GM21447 (cell line): Measurements from ENCODE around the gene ERC1.
A peak's percentile ranks its signal among the peaks of the same experiment; 100 is the strongest.
"Not testable (repeated sequence)": the region's sequence is repeated elsewhere in the genome, so short reads cannot be mapped to it uniquely, and the experiment has no call there.

Experiments
- ATAC-seq: cut with Tn5 transposase; IDR thresholded peaks from one replicate; pipeline ENCODE4 v1.9.1; 2021; ENCODE audit not compliant: unreplicated experiment

The ERC1 gene

DNA sequence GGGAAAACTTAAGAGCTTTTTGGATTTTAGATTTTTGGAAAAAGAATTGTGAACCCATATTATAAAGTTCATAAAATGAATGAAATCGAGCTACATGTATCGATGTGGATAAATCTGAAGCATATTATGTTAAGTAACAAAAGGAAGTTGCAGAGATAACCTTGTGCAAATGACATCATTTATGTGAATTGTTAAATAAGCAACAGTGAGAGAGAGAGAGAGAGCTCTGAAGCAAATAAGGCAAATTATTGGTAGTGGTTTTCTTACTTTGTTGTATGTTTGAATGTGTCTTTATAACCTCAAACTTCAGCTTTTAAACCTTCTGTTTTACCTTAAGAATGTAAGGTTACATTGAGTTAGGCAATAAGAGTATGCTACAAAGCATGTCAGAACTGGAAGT is 78.8 kb downstream of the ERC1 start:
- no peak for ATAC-seq

DNA sequence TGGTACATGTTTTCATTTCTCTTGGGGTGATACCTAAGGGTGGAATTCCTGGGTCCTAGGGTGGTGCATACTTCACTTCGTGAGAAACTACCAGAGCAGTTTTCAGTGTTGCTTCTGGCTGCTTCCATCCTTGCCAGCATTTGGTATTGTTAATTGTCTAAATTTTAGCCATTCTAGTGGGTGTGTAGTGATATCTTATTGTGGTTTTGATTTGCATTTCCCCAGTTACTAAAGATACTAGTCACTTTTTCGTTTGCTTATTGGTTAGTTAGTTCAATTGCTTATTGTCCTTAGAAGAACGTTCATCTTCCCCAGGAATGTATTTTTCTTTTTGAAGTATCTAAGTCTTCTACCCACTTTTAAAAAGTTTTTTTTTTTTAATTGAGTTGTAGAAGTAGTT is 80.2 kb downstream of the ERC1 start:
- no peak for ATAC-seq

GRCh38 chr12:1073652-1074051 is 82.6 kb downstream of the ERC1 start:
- ATAC-seq: no peak

GRCh38 chr12:1077036-1077803 is 86.2 kb downstream of the ERC1 start:
- ATAC-seq: no peak

- ATAC-seq: no peak
Measured at GRCh38 chr12:1078002-1078401, 87.0 kb downstream of the ERC1 start.

GRCh38 chr12:1080520-1081223 is 89.6 kb downstream of the ERC1 start:
- no peak for ATAC-seq

GRCh38 chr12:1083151-1083888 is 92.3 kb downstream of the ERC1 start:
- no peak for ATAC-seq

DNA sequence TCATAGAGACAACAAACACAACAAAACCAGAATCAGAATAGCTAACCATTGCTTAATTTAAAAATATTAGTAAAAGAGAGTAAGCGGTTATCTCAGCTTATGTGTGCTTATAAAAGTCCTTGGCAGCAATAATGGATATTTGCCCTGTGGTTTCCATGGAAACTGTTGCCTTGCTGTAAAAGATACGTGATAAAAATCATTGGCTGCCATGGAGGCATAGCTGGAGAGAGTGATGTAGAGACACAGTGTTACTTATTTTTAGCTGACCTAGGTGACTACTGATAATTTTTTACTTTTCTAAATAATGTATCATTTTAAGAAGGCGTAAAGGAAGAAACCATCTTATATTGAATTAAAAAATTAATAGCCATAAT is 92.9 kb downstream of the ERC1 start:
- ATAC-seq: no peak

GRCh38 chr12:1091350-1091749 is 100.3 kb downstream of the ERC1 start:
- no peak for ATAC-seq

GRCh38 chr12:1093166-1093751 is 102.2 kb downstream of the ERC1 start:
- no peak for ATAC-seq

- ATAC-seq: no peak
Measured at GRCh38 chr12:1094714-1095113, 103.7 kb downstream of the ERC1 start.

DNA sequence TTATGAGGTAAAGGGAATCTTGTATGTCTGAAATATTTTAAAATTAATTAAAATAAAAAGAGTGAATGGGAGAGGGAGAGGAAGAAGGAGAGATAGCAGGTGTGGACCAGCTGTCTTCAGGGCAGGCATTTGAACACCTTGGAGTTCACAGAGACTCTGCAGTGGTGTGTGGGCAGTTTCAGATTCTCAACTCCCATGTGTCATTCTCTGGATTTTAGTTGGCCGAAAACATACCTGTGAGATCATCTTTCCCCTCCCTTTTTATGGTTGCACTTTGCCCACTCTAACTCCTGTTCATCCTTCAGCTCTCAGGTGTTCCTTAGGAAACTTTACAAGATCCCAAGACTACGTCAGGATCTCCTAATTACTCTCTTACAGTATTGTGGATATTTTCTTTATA is 108.1 kb downstream of the ERC1 start:
- ATAC-seq: no peak

- not testable (repeated sequence) for ATAC-seq
Measured at GRCh38 chr12:1099618-1100017, 108.6 kb downstream of the ERC1 start.

DNA sequence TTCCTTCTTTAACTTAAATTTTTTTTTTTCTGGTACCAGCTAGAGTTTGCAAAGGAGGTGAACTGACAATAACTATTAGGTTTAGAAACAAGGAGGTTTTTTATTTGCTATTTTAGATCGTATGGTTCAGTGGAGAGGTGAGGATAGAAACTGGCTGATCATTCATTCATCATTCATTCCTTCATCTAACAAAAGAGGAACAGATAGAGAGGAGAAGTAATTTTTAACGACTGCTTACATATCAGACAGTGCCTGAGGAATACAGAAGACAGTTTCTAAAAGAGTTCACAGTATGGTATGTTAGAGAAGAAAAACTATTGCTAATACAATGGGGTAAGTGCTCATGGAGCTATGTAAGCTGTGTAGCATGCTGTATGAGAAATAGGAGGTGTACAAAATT is 111.1 kb downstream of the ERC1 start:
- no peak for ATAC-seq

DNA sequence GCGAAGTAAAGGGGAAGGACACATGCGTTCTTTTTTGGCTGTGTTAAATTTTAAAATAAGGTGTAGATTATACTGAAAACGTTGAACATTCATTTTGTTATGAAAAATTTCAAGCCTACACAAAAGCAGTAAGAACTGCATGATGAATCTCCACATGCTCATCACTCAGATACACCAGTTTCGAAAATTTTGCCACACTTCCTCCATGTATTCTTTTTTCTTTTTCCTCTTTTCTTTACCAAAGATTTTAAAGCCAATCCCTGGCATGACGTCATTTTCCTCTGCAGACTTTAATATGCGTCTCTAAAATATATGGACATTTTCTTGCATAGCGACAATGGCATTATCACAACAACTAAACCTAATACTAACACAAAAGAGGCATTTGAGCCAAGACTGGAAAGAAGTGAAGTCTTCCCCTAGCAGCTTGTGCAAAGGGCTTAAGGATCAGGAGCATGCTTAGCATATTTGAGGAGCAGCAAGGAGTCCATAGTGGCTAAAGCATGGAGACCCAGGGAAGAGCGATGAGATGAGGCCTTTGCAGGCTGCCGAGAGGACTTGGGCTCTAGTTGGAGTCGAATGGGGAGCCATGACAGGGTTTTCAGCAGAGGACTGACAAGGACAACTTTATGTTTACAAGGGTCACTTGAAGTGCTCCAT is 111.9 kb downstream of the ERC1 start:
- ATAC-seq: no peak

GRCh38 chr12:1103632-1104031 is 112.6 kb downstream of the ERC1 start:
- ATAC-seq: no peak

GRCh38 chr12:1104088-1104800 is 113.2 kb downstream of the ERC1 start:
- no peak for ATAC-seq

GRCh38 chr12:1107669-1108068 is 116.6 kb downstream of the ERC1 start:
- no peak for ATAC-seq

DNA sequence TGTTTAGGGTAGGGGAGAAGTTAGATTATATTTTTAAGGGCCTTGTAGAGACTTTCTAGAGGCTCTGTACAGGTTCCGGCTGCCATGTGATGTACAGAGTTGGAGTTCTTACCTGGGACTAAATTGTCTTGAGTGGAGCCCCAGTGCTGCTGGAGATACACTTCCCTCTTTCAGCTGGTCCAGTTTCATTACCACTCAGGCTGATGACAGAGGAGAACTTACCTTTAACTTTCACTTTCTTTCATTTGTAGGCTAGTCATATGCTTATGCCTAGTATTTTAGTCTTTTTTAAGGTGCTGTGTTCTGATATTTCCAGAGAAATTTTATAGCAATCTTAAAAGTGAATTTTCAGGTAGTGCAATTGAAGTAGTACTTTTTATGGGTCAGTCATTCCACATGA is 117.3 kb downstream of the ERC1 start:
- ATAC-seq: peak; percentile 76

GRCh38 chr12:1115484-1116231 is 124.6 kb downstream of the ERC1 start:
- ATAC-seq: no peak
